SHP77 (cell line): Measurements from ENCODE around the gene LMOD3.

Experiments
- DNase-seq, 2 experiments: peaks; one replicate each; lab custom pipeline; 2025; lab: John Stamatoyannopoulos, UW

The LMOD3 gene

DNA sequence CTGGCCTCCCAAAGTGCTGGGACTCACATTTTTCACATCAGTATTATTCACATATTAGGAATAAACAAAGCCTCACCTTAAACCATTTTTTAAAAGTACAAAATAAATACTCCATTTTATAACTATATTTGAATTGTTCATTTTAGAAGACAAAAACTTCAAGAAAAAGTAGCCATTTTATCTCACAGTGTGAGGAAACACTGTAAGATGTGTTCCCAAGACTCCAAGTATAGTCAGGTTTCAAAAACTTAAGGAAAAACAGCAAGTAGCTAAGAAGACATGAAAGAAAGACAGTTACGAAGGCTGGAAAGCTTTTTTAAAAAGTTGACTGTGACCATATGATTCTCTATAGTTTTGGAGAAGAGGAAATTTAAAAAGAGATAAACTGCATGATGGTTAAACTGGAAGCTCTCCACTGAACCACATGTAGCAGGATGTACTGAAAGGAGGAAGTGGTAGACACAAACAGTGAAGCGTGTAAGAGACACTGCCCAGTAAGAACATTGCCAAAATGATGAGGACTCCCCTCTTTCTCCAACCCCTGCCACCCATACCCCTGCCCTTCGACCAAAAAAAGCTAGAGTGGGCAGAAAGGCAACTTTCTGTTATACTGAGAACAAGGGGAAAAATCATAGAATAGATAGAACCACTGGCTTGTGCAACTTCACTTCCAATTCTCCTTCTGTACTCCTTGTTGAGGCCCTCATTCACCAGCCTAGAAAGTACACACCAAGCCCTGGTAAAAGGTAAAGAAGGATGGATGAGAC, 64.0 kb downstream of the LMOD3 start:
- DNase-seq = no peak
